GDM1 (cell line): ENCODE results near the gene C5orf52.
"Not testable (repeated sequence)": the region's sequence is repeated elsewhere in the genome, so short reads cannot be mapped to it uniquely, and the experiment has no call there.

Experiments
- DNase-seq: peaks from one replicate; lab custom pipeline; 2025; lab: John Stamatoyannopoulos, UW

C5orf52 gene

GRCh38 chr5:157670662-157671591 is at the start of gene C5orf52:
Gene C5orf52, plus strand, starts transcription at chr5:157671533. Its CDS starts 82 bp downstream, at chr5:157671615.
- DNase-seq: no peak

GRCh38 chr5:157624144-157624543 is 47.2 kb upstream of the C5orf52 start:
- DNase-seq: no peak

- no peak for DNase-seq
Observed at GRCh38 chr5:157626831-157627230, 44.5 kb upstream of the C5orf52 start.

- DNase-seq: no peak
Observed at GRCh38 chr5:157630341-157630740, 41.0 kb upstream of the C5orf52 start.

GRCh38 chr5:157640406-157641066 is 30.8 kb upstream of the C5orf52 start:
- no peak for DNase-seq

- DNase-seq: no peak
Observed at GRCh38 chr5:157648275-157648990, 22.9 kb upstream of the C5orf52 start.

GRCh38 chr5:157649101-157649500 is 22.2 kb upstream of the C5orf52 start:
- no peak for DNase-seq

GRCh38 chr5:157650991-157651611 is 20.2 kb upstream of the C5orf52 start:
- no peak for DNase-seq

- DNase-seq: no peak
Observed at GRCh38 chr5:157651623-157652376, 19.5 kb upstream of the C5orf52 start.

GRCh38 chr5:157652377-157652692 is 19.0 kb upstream of the C5orf52 start, which contains the start of gene SOX30:
Gene SOX30, minus strand, starts transcription at chr5:157652438. Its CDS starts 360 bp downstream, at chr5:157652078.
- DNase-seq: no peak

- DNase-seq: no peak
Observed at GRCh38 chr5:157657516-157657915, 13.8 kb upstream of the C5orf52 start.

GRCh38 chr5:157658893-157659292 is 12.4 kb upstream of the C5orf52 start:
- no peak for DNase-seq

GRCh38 chr5:157659868-157660660 is 11.3 kb upstream of the C5orf52 start:
- DNase-seq: no peak

- DNase-seq: no peak
Observed at GRCh38 chr5:157665467-157666070, 5.8 kb upstream of the C5orf52 start.

- DNase-seq: no peak
Observed at GRCh38 chr5:157668356-157668755, 3.0 kb upstream of the C5orf52 start.

GRCh38 chr5:157669701-157670097 is 1.6 kb upstream of the C5orf52 start:
- DNase-seq: no peak

GRCh38 chr5:157671592-157672330 is 428 bp downstream of the C5orf52 start:
- no peak for DNase-seq

GRCh38 chr5:157672976-157673375 is 1.6 kb downstream of the C5orf52 start:
- DNase-seq: no peak

- DNase-seq: not testable (repeated sequence)
Observed at GRCh38 chr5:157674351-157674750, 3.0 kb downstream of the C5orf52 start.
